Stimulated activated CD4-positive, alpha-beta T cell treated with anti-CD3 and anti-CD28 coated beads, TNF-alpha, amount 100 ng/mL, for 1 hour (primary cell): Measurements from ENCODE around the gene CEP63.
"Not testable (repeated sequence)": the region's sequence is repeated elsewhere in the genome, so short reads cannot be mapped to it uniquely, and the experiment has no call there.

Source experiments
- DNase-seq, 3 donors: peaks; one replicate each; pipeline ENCODE4 v3.0.0-alpha.2; 2020; ENCODE audit warnings: low read depth in 3 of 3, low spot score in 1 of 3

Gene CEP63

DNA sequence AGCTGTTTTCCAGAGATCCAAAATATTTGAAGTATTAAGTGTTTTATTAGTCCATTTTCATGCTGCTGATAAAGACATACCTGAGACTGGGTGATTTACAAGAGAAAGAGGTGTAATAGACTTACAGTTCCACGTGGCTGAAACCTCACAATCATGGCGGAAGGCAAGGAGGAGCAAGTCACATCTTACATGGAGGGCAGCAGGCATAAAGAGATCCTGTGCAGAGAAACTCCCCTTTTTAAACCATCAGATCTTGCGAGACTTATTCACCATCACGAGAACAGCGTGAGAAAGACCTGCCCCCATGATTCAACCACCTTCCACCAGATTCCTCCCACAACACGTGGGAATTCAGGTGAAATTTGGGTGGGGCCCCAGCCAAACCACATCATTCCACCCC is 82.9 kb downstream of the CEP63 start:
- no peak for DNase-seq

DNA sequence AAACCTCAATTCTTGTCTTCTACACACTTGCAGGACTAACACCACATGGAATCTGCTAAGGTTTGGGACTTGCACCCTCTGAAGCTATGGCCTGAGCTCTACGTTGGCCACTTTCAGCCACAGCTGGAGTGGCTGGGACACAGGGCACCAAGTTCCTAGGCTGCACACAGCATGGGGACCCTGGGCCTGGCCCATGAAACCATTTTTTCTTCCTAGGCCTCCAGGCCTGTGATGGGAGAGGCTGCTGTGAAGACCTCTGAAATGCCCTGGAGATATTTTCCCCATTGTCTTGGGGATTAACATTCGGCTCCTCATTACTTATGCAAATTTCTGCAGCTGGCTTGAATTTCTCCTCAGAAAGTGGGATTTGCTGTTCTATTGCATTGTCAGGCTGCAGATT is 84.0 kb downstream of the CEP63 start:
- DNase-seq: not testable (repeated sequence)

DNA sequence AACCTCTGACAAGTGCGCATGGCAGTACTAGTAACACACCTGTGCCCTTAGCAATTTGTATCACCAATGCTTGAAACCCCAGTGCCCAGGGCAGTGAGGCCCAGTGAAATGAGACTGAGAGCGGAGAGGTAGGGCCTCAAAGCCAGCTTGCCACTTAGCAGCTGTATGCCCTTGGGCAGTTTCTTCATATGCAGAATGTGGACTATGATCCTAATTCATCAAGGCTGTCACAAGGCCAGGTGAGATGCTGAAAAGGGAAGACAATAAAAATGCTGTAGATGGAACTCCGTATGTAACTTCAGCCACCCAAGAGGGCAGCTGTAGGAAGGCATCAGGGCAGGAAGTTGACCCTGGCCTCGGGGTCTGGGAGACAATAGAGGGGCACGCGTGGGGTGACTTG is 90.6 kb downstream of the CEP63 start:
- DNase-seq: no peak

DNA sequence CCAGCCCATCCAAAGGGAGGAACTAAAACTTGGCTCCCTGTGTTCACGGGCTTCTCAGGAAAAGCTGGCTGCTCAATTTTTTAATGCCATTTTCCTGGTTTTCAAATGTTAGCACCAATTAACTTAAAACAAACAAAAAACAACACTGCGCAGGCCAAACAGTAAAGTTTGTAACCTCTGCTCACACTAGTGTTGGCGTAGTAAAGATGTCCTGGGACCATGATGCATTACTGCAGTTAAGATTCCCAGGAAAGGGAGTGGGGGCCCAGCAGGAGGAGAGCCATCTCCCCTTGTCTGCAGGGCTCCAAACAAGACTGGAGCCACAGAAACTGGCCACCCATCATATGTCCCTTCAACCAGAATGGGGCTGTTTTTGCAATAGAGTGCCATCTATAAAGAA is 91.0 kb downstream of the CEP63 start:
- no peak for DNase-seq

DNA sequence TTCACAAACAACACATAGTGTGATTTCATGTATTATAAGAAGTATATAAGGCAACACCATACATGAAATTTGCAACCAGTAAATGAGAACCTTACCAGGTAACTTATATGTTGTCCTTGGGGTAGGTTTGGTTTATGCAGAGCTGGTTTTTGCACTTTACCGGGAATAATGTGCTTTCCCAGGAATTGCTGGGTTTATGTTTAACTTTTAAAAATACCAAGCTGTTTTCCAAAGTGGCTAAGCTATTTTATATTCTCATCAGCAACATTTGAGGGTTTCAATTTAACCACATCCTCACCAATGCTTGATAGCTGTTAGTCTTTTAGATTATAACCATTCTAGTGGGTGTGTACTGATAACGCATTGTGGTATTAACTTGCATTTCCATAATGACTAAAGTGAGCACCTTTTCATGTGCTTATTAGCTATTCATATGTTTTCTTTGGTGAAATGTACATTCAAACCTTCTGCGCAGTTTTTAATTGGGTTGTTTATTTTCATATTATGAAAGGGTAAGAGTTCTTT is 93.3 kb downstream of the CEP63 start:
- no peak for DNase-seq

DNA sequence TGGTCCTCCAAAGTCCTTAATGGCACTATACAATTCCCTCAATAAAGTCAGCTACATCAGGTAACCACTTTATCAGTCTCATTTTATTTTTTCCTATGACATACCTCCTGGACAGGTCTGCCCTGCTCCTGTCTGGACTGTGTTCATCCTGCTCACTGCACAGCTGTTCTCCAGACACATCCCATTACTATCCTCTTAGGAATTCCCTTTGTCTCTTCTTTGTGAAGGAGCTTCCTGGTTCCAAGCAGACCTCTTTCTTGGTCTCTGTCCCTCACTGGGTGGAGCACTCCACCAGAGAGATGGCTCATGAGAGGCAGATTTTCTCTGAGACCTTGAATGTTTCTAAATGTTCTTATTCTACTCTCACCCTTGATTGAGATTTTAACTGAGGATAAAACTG is 104.9 kb downstream of the CEP63 start:
- no peak for DNase-seq

DNA sequence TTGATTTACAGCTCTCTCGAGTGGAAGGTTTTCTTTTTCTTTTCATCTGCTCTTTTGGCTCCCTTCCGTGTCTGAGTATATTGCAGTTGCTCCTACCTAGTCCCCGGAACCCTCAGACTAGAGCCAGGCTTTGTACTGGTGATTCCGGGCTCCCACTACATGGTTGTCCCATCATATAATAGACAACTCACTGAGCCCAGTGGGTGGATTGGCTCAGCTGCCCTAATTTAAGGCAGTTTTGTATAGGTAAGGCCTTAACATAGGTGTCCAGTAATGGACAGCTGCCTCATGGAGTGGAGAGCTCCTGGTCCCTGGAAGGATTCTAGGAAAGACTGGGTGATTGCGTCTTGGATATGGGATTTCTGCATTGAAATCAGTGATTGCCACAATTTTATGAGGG is 106.9 kb downstream of the CEP63 start:
- no peak for DNase-seq

DNA sequence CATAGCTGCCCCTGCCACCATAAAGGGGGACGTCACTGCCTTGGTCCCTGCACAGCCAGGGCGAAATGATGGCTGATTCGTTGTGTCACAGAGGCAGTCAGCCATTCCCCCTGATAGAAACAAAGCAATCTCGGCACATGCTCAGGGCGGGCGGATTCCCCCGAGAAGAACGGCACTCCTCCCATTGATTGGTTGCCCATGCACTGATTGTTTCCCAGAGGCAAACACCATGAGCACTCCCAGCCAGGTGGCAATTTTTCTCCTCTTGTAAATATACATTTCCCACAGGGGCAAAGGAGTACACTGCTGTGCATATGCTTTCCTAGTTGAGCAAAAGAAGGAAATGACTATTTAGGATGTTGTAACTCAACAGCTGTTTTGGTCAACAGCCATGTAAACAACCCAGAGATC is 108.5 kb downstream of the CEP63 start:
- no peak for DNase-seq

DNA sequence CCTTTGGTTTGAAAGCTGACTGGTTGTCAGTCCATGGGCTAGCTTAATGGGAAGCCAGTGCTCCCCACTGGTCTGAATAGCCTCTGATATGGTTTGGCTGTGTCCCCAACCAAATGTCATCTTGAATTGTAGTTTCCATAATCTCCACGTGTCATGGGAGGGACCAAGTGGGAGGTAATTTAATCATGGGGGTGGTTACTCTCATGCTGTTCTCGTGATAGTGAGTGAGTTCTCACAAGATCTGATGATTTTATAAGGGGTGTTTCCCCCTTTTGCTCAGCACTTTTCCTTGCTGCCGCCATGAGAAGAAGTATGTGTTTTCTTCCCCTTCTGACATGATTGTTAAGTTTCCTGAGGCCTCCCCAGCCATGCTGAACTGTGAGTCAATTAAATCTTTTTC is 109.1 kb downstream of the CEP63 start:
- not testable (repeated sequence) for DNase-seq

DNA sequence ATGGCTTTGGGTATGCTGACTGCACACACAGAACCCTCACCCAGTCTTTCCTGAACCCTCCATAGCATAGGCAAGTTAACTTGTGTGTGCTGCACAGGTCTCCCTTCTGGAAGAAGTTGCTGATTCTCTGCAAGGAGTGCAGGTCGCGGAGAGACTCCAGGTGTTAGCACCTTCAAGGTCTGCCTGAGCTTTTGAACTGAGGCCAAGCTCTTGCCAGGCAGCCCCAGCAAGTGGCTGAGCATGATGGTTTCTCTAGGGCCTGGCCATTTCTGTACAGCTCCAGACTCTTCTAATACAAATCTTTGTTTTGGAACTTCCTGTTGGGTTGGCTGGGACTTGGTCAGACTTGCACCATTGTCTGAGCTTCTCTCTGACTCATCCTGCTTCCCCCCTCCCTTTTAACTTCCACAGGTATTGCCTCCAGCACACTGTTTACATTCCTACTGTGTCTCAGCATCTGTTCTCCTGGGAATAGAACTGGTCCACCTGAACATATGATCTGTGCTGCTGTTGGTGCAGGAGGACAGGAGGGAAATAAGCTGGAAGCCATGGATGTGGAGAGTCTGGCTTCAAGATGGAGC is 111.6 kb downstream of the CEP63 start:
- DNase-seq: no peak

DNA sequence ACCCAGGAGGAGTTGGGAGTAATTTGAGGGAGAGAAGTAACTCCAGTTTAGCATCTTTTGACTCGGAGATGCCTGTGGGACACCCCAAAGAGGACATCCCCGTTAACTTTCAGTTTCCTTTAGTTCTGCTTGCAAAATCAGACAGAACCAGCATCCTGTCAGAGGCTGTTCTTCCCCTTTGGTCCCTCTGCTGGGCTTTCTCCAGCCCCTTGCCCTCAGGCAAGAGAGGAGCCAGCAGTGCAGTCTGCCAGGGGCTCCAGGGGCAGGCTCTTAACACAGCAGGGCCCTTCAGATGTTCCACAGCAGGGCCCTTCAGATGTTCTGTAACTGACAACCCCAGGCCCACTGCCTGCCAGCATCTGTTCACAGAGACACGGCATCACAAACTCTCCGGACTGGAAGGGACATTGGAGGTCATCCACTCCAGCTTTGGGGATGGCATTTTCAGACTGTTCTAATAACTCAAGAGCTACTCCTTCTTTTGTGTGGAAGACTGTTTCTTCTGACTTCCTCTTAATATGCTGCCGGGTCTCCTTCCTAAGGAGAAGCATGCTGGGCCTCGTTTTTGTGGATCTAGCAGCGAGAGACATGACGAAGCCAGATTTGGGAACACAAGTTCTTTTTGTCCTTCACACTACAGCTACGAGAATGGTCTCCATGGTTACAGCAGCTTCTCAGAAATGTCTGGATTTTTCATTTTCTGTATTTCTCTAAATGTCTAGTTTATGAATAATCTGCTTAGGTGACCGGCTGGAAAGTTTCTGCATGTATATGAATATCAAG is 113.1 kb downstream of the CEP63 start:
- no peak for DNase-seq

DNA sequence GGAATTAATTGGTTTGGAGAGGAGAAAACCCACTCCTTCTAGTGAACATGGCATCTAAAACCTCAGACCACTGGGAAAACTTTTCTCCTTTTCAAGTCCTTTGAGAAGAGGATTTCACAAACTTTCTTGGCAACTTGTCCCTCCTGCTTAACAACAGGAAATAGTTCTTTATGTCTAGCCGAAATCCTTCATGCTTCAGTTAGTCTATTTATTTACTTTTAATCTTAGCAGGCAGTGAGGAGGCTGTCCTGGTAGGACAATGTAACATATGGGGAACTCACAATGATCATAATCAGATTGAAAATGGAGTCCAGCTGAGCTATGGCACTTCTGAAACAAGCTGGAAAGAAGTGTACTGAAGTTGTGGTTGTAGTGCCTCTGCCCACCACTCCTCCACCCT is 114.3 kb downstream of the CEP63 start:
- DNase-seq: no peak

DNA sequence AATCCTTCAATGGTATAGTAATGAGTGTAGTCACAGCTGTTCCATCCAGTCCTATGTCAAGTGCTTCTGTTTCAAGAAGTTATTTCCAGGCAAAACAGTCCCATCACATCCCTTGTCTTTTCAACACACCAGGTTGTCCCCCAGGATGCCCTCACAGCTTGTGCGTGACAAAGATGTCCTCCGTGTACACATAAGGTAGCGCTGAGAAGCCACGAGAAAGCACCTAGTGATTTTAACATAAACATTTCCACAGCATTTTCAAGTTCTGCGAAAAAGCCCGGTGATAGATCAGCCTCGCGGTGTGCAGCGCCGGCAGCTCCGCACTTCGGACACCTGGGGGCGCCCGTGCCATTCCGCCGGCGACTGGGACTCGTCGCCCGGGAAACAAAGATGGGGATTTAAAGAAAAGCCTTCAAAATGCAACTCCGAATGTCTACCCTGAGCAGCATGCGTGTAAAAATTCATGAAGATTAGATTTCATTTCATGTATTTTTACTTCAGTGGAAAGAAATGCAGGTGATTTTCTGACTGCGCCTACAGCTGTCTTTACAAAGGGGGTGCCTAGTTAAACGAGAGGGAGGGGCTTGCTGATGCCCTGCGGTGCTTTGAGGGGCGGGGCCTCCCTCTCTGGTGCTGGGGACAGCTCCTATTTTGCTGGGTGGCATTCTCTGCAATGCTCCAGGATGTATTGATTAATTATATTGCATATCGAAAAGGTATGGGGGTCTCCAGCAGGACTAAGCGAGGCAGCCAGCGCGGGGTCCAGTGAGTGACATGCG is 115.0 kb downstream of the CEP63 start:
- peak in 2 of 3 donors; percentile 3 to 47 for DNase-seq

DNA sequence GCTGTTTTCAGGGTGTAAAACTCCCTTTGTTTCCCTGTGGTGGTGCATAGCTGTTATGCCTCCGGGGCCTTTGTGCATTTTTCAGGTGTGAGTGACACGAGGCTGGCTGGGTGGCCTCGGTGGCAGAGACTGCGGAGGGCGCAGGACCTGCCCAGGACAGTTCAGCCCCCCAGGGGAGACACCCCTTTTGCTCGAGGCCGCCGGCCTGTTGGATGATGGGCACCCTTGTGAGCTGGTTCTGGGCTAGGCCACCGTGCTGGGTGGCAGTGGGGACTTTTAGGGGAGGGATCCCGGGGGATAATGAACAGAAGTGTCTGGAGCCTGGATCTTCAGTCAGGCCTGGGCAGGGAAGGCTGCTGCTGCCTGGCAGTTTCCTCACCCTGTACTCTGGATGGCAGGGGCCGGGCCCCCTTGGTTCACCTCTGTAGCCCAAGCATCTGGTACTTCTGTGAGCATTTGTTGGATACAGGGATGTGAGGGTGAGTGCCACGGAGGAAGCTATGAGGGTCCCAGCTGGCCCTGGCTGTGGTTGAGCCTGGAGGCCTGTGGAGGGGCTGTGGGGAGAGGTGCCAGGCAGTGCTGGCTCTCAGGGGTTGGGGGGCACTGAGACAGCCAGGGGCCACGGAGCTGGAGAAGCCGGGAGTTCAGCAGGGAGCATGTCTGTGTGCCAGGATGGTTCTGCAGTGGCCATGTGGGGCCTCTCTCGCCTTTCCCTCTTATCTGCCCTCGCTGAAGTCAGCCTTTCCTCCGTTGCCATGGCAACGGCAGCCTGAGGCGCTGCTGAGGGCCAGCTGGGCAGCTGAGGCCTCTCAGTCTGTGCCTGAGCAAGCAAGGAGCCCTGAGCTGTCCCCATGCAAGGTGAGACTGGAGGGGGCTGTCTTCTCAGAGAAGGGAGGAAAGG is 115.9 kb downstream of the CEP63 start:
- no peak for DNase-seq

DNA sequence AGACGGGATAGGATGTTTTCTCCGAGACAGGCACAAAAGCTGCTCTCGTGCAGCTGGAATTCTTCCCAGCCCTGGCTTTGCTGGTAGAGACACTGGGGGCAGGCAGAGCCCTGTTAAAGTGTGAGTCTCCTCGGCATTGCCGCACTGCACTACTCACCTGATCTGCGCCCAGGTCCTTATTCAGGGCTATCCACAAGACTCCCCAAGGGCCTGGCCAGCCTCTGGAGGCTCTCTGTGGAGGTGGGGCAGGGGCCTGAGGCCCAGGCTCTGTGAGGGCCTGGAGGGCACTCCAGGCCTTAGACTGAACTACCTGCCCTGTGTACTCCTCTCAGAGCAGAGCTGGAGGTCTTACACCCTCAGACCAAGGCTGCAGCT is 116.6 kb downstream of the CEP63 start:
- DNase-seq: no peak

DNA sequence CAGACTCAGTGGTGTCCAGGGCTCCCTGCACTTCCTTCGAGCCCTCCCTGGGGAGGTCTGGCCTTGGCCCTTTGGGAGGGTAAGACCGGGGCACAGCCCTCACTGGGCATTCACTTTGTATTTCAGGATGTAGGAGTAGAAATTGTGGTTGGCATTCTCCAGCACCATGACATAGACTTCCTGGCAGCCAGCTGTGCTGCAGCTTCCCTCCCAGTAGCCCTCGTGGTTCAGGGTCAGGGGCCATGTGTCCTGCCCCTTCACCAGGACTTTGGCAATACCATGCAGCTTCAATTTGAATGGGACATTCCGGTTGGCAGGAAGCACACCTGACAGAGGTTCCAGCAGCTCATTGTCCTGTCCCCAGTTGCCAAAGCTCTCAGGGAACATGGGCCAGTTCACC is 117.6 kb downstream of the CEP63 start:
- DNase-seq: no peak

DNA sequence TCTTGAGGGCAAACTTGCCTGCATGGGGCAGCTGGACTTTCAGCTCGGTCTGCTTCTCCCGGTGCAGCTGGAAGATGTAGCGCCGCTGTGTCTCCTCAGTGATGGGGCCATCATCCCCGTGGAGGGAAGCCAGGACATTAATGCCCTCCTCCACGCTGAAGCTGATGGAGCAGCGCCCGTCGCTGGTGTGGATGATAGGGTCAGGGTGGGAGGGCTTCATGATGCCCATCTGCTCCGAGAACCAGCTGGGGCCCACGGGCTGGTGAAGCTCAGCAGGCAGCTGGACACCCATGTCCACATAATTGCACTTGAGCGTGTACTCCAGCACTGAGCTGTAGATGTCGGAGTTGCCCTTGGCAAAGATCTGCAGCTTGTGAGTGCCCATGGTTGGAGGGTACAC is 118.1 kb downstream of the CEP63 start:
- no peak for DNase-seq

DNA sequence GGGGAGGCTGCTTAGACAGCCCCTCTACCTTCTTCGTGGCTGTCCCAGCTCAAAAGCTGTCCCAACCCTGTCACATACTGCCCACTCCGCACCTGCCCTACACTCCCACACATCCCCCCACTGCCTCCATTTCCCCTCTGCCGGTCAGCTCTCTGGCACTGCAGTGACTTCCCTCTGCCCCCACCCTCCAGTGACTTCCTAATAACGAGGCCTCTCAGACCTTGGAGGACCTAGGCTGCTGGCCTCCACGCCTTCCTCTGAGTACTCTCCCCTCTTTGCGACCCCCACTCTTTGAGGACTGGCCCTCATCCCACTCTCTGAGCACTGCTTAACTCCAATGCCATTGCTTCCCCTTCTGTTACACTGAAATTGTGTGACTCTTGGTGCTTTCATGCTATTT is 119.7 kb downstream of the CEP63 start:
- DNase-seq: no peak

DNA sequence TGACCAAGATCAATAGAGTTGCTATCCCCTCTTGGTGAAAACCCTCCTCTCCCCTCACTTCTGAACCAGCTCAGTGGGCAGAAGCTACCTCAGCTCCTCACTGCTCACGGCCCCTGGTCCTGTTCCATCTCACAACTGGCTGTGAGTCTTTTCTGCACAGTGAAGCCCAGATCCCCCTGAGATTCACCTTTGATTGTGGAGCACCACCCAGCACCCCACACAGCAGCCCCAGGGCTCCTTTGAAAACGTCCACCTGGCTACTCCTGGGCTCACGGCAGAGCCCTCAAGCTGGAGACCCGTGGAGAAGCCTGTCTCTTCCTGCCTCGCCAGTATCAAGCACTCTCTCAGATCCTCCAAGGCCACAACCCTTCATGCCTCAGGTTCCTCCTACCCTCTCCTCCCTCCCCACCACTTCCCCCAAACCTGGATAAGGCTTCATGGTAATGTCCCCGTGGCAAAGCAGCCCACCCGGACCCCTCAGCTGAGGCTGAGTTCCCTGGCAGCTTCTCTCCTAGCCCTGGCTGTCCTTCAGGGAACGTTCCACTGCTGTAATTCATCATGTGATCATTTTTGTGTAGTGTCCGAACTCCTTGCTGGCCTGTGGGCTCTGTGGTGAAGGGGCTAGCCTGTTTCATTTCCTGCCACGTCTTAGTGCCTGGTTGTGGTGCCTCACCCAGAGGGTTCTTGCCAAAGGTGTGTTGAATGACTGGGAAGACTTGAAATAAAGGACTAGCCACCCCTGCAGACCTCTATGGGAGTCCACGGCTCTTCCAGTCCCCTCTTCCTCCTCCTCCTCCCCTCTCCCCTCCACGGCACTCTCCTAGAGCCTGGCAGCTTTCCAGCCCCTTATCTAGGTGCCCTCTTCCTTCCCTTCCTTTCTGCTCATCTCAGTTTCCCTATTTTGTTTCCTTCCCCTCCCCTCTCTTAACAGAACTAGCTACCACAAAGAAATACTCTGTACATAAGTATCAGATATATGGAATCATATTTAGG is 120.5 kb downstream of the CEP63 start:
- DNase-seq: no peak
